T-cell (primary cell): Measurements from ENCODE around the gene PIGS. TPM values are rescaled to one million over a fixed set of nuclear protein-coding genes. Genes with fewer than 3 reads are reported as not detected.

ENCODE experiments used
- ATAC-seq, 4 experiments: fragments of 200-7000 bp in 3 of 4; fragments of 150-1000 bp in 1 of 4; cut with Tn5 transposase; replicated peaks in 1 of 4; 1 replicate in 3 of 4; 2 replicates in 1 of 4; pipeline ENCODE4 v1.10.0; 2021; ENCODE audit warnings: moderate library complexity in 3 of 4, mild to moderate bottlenecking in 2 of 4, moderate number of reproducible peaks in 1 of 4
- CTCF ChIA-PET, 2 donors: fragments of 300-600 bp; sonication (Branson Sonifier 250); formaldehyde crosslinking; loops; one replicate each; lab custom pipeline; 2022; ENCODE audit warnings: antibody characterized with exemption in 2 of 2; lab: Charles Lee
- POLR2A ChIA-PET, 2 donors: fragments of 300-600 bp; sonication (Branson Sonifier 250); formaldehyde crosslinking; loops; one replicate each; lab custom pipeline; 2022; ENCODE audit warnings: antibody characterized with exemption in 2 of 2; lab: Charles Lee
- DNase-seq, 35 experiments: peaks; one replicate each; pipeline versions ENCODE4 v3.0.0 to v3.0.0-alpha.2; 2013 to 2023
- H3K27ac ChIP-seq: one replicate; pipeline ENCODE4 v1.5.1; 2013; ENCODE audit warnings: low read length
- H3K27me3 ChIP-seq, 2 experiments: replicated peaks in 1 of 2; 1 replicate in 1 of 2; 2 replicates in 1 of 2; pipeline versions ENCODE4 v1.6.1 to v1.7.0; 2013; ENCODE audit warnings: low read length in 1 of 2, mixed read lengths in 1 of 2; ENCODE audit not compliant: control insufficient read depth in 2 of 2, insufficient read depth in 2 of 2; ENCODE audit errors: extremely low read depth in 1 of 2
- H3K36me3 ChIP-seq, 2 donors: 1 replicate in 1 of 2; 2 replicates in 1 of 2; pipeline versions ENCODE4 v1.6.1 to v1.7.0; 2013; ENCODE audit warnings: low read length in 1 of 2; ENCODE audit not compliant: control insufficient read depth in 2 of 2, insufficient read depth in 1 of 2; ENCODE audit errors: extremely low read depth in 1 of 2
- H3K4me1 ChIP-seq, 2 experiments: 1 replicate in 1 of 2; 2 replicates in 1 of 2; pipeline versions ENCODE4 v1.6.1 to v1.7.0; 2013; ENCODE audit warnings: low read length in 2 of 2, mixed read lengths in 1 of 2; ENCODE audit not compliant: insufficient read depth in 2 of 2, control insufficient read depth in 1 of 2; ENCODE audit errors: extremely low read depth in 1 of 2
- H3K4me3 ChIP-seq, 2 donors: 1 replicate in 1 of 2; 2 replicates in 1 of 2; pipeline versions ENCODE4 v1.5.1 to v1.7.0; 2013; ENCODE audit warnings: mild to moderate bottlenecking in 2 of 2, low read length in 1 of 2, moderate library complexity in 1 of 2; ENCODE audit not compliant: control insufficient read depth in 1 of 2; ENCODE audit errors: extremely low read depth in 1 of 2
- H3K9me3 ChIP-seq: 2 replicates; pipeline ENCODE4 v1.7.0; 2013
- H3K27ac Mint-ChIP-seq, 2 donors: one replicate each; pipeline ENCODE4 v1.8.0; 2020 to 2021; ENCODE audit warnings: mild to moderate bottlenecking in 2 of 2, mixed read lengths in 2 of 2
- H3K27me3 Mint-ChIP-seq, 2 donors: one replicate each; pipeline ENCODE4 v1.8.0; 2021 to 2022; ENCODE audit warnings: mixed read lengths in 2 of 2
- H3K36me3 Mint-ChIP-seq: one replicate; pipeline ENCODE4 v1.8.0; 2021; ENCODE audit warnings: mixed read lengths
- H3K4me1 Mint-ChIP-seq, 3 donors: one replicate each; pipeline ENCODE4 v1.8.0; 2020 to 2022; ENCODE audit warnings: mixed read lengths in 3 of 3, mild to moderate bottlenecking in 1 of 3
- H3K4me3 Mint-ChIP-seq, 3 donors: one replicate each; pipeline ENCODE4 v1.8.0; 2020 to 2022; ENCODE audit warnings: mild to moderate bottlenecking in 3 of 3, mixed read lengths in 3 of 3, moderate library complexity in 3 of 3
- H3K9me3 Mint-ChIP-seq, 3 donors: one replicate each; pipeline ENCODE4 v1.8.0; 2020 to 2022; ENCODE audit warnings: mixed read lengths in 3 of 3
- WGBS: methylation state at CpG from one replicate; pipeline ENCODE4 v1.1.5; 2013; ENCODE audit warnings: missing lambda C conversion rate; ENCODE audit not compliant: insufficient coverage; 5-methylcytosine and 5-hydroxymethylcytosine counted together
- total RNA-seq, 35 experiments: library from RNA in 6 of 35; stranded (reverse) in 6 of 35; fragments of 120-200 nt in 1 of 35; gene quantifications; one replicate each; pipeline versions ENCODE4 v1.2.1 to v1.2.4 and lab custom pipeline; 2013 to 2026

PIGS gene
- total RNA-seq, 5 donors from 2014 or later (not counting 1 experiment from before 2014, with no cell fraction given) = 54.9 to 63.0 (median 60.9) TPM

DNA sequence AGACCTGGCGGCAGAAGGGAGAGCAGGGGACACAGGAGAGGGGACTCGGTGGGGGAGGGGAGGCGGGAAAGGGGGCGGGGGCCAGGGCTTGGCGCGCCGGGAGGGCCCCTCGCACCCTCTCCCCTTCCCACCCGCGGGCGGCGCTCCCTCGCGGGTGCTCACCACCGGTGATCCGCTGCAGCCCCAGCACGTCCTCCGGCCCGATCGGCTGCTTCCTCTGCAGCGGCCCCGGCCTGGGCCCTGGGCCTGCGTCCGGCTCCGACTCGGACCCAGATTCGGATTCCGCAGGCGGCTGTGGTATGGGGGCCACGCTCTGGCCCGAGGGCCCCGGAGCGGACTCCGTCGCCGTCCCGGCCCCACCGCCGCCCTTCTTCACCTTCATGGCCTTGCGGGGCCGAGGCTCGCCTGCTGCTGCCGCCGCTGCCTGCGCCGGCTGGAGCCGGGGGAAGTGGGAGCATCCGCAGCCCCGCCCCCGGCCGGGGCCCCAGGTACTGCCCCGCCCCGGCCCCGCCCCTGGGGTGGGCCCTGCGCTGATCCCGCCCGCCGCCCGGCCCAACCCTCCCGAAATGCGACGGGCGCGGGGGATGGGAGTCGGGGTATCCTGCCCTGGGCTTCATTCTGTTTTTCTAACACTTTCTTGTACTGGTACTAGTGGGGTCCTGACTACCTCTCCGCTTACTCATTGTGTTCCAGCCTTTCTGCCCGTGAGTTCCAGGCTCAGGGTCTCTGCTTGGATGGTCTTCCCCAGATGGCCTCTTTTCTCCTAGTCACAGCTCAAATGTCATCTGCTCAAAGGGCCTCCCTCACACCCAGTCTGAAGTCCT is 18.9 kb downstream of the PIGS start, which contains the start of gene UNC119:
Gene UNC119, minus strand, starts transcription at position 449 of the 824 bp plus-strand sequence. Its CDS starts 67 bp downstream, at position 382.
- H3K27me3 ChIP-seq = no peaks in the 10 kb centered on the region
- Mint-ChIP-seq H3K36me3 (peaks cover 35% of the 10 kb centered on the region), H3K9me3 (no peaks in the 10 kb centered on the region), H3K4me1 (peaks cover 48 to 64% (median 52%) of the 10 kb centered on the region in 3 donors), H3K27ac (peak within 1 kb of the TSS; percentile 90 to 93), H3K4me3 (peak within 1 kb of the TSS; percentile 88 to 97 (median 90)), H3K27me3 (no peaks in the 10 kb centered on the region)
- CTCF ChIA-PET = no interaction called here
- POLR2A ChIA-PET = interaction anchor here (0.6 to 0.8 kb wide), 3 partner anchors 14 to 1018 kb away, joined by 3 to 14 read pairs (median 4); no protein-coding TSS in a partner anchor
- H3K4me1 ChIP-seq = peaks cover 34 to 53% of the 10 kb centered on the region in 2 experiments
- ATAC-seq (peak; percentile 77 to 93 (median 88)), DNase-seq (peak; percentile 48 to 88 (median 73))
- H3K9me3 ChIP-seq = no peaks in the 10 kb centered on the region
- peak within 1 kb of the TSS; percentile 94 for H3K27ac ChIP-seq
- WGBS = 1% methylated on average over 56 of the region's 67 CpGs
- H3K4me3 ChIP-seq = peak within 1 kb of the TSS; percentile 52 to 64
- H3K36me3 ChIP-seq = peaks cover 4 to 43% of the 10 kb centered on the region in 2 donors

DNA sequence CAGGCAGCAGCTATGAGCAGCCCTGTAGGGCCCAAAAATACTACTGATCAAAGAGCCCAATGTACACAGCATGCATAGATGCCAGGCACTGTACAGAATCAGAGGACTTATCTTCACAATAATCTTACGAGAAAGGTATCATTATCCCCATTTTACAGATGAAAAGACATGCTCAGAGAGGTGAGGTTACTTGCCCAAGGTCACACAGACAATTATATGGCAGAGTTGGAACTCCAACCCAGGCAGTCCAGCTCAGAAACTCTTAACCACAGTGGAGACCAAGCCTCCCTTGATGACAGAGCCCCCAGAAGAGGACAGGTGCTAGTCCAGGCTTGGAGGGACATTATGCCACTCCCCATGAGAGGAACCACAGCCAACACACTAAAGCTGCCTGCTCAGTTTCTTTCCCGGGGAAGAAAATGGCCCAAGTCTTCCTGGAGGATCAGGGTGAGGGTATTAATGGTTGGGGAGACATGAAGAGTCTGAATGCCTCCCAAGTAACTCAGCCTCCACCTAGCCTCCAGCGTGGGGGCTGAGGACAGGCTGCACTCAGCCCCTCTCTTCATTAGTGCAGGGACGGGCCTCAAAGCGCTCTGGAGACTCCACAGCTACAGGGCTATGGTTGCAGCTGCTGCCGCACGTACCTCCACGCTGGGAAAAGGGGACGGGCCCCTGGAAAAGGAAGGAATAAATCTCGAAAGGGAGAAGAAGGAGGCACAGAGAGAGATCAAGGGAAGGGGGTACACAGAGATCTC is 19.7 kb downstream of the PIGS start:
- peak overlapping the region; percentile 88 to 97 (median 90) for H3K4me3 Mint-ChIP-seq
- peaks cover 34 to 59% of the 10 kb centered on the region in 2 experiments for H3K4me1 ChIP-seq
- peaks cover 48 to 64% (median 52%) of the 10 kb centered on the region in 3 donors for H3K4me1 Mint-ChIP-seq
- no peaks in the 10 kb centered on the region for H3K27me3 Mint-ChIP-seq
- no peaks in the 10 kb centered on the region for H3K9me3 ChIP-seq
- WGBS = 37% methylated on average over 7 of the region's 10 CpGs
- H3K27me3 ChIP-seq = no peaks in the 10 kb centered on the region
- H3K27ac ChIP-seq = peak overlapping the region; percentile 94
- DNase-seq = peak in 1 of 35 experiments; percentile 24
- ChIA-PET CTCF (interaction anchor here in 1 of 2 donors (0.9 to 1.6 kb wide), 2 partner anchors 25 to 45 kb away, joined by 3 read pairs; partner anchors contain the start of gene ALDOC), POLR2A (interaction anchor here in 1 of 2 donors (0.7 kb wide), 1 partner anchor 20 kb away, joined by 11 read pairs; the partner anchor contains the start of gene PIGS)
- no peak for ATAC-seq
- peak overlapping the region; percentile 90 to 93 for H3K27ac Mint-ChIP-seq
- peaks cover 30% of the 10 kb centered on the region for H3K36me3 Mint-ChIP-seq
- H3K36me3 ChIP-seq = peaks cover 1 to 43% of the 10 kb centered on the region in 2 donors
- H3K4me3 ChIP-seq = peak overlapping the region; percentile 2 to 52
- H3K9me3 Mint-ChIP-seq = no peaks in the 10 kb centered on the region

DNA sequence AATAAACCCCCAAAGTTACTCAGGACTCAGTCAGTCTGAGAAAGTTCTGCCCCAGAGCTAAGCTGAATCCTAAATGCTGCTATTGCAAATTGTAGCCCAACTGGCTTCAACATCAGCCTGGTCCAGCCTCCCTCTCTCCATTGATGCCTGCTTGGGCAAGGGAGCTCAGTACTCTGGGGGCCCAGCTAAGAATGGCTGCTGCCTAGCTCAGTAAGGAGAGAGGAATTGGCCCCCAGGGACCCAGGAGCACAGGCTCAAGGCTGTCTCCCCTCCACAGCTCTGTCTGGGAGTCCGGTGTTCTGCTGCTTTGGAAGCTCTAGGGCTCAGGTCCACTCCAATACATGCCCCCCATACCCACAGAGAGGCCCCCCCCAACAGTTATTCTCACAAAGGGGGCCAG is 20.5 kb downstream of the PIGS start:
- H3K27me3 Mint-ChIP-seq = no peaks in the 10 kb centered on the region
- POLR2A ChIA-PET = interaction anchor here in 1 of 2 donors (0.7 kb wide), 1 partner anchor 20 kb away, joined by 11 read pairs; the partner anchor contains the start of gene PIGS
- DNase-seq (no peak), ATAC-seq (no peak)
- peak overlapping the region; percentile 88 to 97 (median 90) for H3K4me3 Mint-ChIP-seq
- H3K36me3 Mint-ChIP-seq = peaks cover 22% of the 10 kb centered on the region
- no peak overlapping the region for H3K4me3 ChIP-seq
- WGBS = no CpG with 5 or more reads among the region's 1 CpG
- no peaks in the 10 kb centered on the region for H3K9me3 ChIP-seq
- H3K36me3 ChIP-seq = peaks cover 0 to 38% of the 10 kb centered on the region in 2 donors
- no peaks in the 10 kb centered on the region for H3K9me3 Mint-ChIP-seq
- peaks cover 34 to 59% of the 10 kb centered on the region in 2 experiments for H3K4me1 ChIP-seq
- H3K27ac Mint-ChIP-seq = peak overlapping the region; percentile 90 to 93
- no peaks in the 10 kb centered on the region for H3K27me3 ChIP-seq
- H3K4me1 Mint-ChIP-seq = peaks cover 48 to 64% (median 54%) of the 10 kb centered on the region in 3 donors
- CTCF ChIA-PET = interaction anchor here in 1 of 2 donors (0.6 to 1.6 kb wide), 5 partner anchors 16 to 96 kb away, joined by 3 to 4 read pairs (median 3); partner anchors contain the start of gene ALDOC
- peak overlapping the region; percentile 94 for H3K27ac ChIP-seq

- peaks cover 48 to 64% (median 56%) of the 10 kb centered on the region in 3 donors for H3K4me1 Mint-ChIP-seq
- Histone ChIP-seq H3K27me3 (no peaks in the 10 kb centered on the region), H3K4me1 (peaks cover 34 to 59% of the 10 kb centered on the region in 2 experiments), H3K36me3 (peaks cover 0 to 26% of the 10 kb centered on the region in 2 donors), H3K27ac (peak overlapping the region; percentile 94), H3K4me3 (peak overlapping the region in 1 of 2 donors; percentile 33), H3K9me3 (no peaks in the 10 kb centered on the region)
- H3K27me3 Mint-ChIP-seq = no peaks in the 10 kb centered on the region
- WGBS = 60% methylated on average over 2 of the region's 3 CpGs
- peaks cover 18% of the 10 kb centered on the region for H3K36me3 Mint-ChIP-seq
- H3K4me3 Mint-ChIP-seq = peak overlapping the region in 1 of 3 donors; percentile 97
- ATAC-seq = peak; percentile 48 to 86 (median 52)
- peak overlapping the region; percentile 90 to 93 for H3K27ac Mint-ChIP-seq
- ChIA-PET POLR2A (interaction anchor here in 1 of 2 donors (1.6 kb wide), 1 partner anchor 27 kb away, joined by 3 read pairs; the partner anchor contains the start of gene ALDOC), CTCF (interaction anchor here in 1 of 2 donors (0.7 to 1.1 kb wide), 5 partner anchors 9 to 63 kb away, joined by 3 to 6 read pairs (median 4); partner anchors contain the start of genes ALDOC and PIGS)
- DNase-seq = peak in 33 of 35 experiments; percentile 45 to 86 (median 76)
- no peaks in the 10 kb centered on the region for H3K9me3 Mint-ChIP-seq
Measured at GRCh38 chr17:28549236-28550132, 21.8 kb downstream of the PIGS start.

- H3K4me3 ChIP-seq = no peak overlapping the region
- CTCF ChIA-PET = no interaction called here
Measured at GRCh38 chr17:28548417-28549130, 22.8 kb downstream of the PIGS start.

More at GRCh38 chr17:28548417-28549130, 22.8 kb downstream of the PIGS start:
- 89% methylated on average over 3 of the region's 6 CpGs for WGBS
- DNase-seq (no peak), ATAC-seq (no peak)
- Histone ChIP-seq H3K9me3 (no peaks in the 10 kb centered on the region), H3K4me1 (peaks cover 34 to 59% of the 10 kb centered on the region in 2 experiments), H3K36me3 (peaks cover 0 to 16% of the 10 kb centered on the region in 2 donors), H3K27me3 (no peaks in the 10 kb centered on the region), H3K27ac (peak overlapping the region; percentile 94)
- Mint-ChIP-seq H3K27ac (peak overlapping the region; percentile 90 to 93), H3K4me1 (peaks cover 48 to 59% (median 56%) of the 10 kb centered on the region in 3 donors), H3K9me3 (no peaks in the 10 kb centered on the region), H3K27me3 (no peaks in the 10 kb centered on the region), H3K36me3 (peaks cover 9% of the 10 kb centered on the region), H3K4me3 (peak overlapping the region in 1 of 3 donors; percentile 97)
- POLR2A ChIA-PET = interaction anchor here in 1 of 2 donors (1.6 kb wide), 1 partner anchor 28 kb away, joined by 3 read pairs; the partner anchor contains the start of gene ALDOC
